T-helper 2 cell treated with Interferon-gamma antibody and Interleukin-4, amounts not matched to agents 5 μg/mL and 100 μg/mL, for 36 hours (primary cell): ENCODE data around the gene FAM9B.
"Not testable (repeated sequence)": the region's sequence is repeated elsewhere in the genome, so short reads cannot be mapped to it uniquely, and the experiment has no call there.

ENCODE experiments used
- DNase-seq: peaks from one replicate; pipeline ENCODE4 v3.0.0; 2021; ENCODE audit warnings: low spot score
- H3K27ac Mint-ChIP-seq: one replicate; pipeline ENCODE4 v1.8.0; 2021; ENCODE audit warnings: mild to moderate bottlenecking, mixed read lengths
- H3K27me3 Mint-ChIP-seq: one replicate; pipeline ENCODE4 v1.8.0; 2021; ENCODE audit warnings: low read depth, mixed read lengths
- H3K36me3 Mint-ChIP-seq: one replicate; pipeline ENCODE4 v1.8.0; 2021; ENCODE audit warnings: low read depth, mixed read lengths
- H3K4me1 Mint-ChIP-seq: one replicate; pipeline ENCODE4 v1.8.0; 2021; ENCODE audit warnings: low read depth, mixed read lengths
- H3K4me3 Mint-ChIP-seq: one replicate; pipeline ENCODE4 v1.8.0; 2022; ENCODE audit warnings: mild to moderate bottlenecking, moderate library complexity, mixed read lengths
- H3K9me3 Mint-ChIP-seq: one replicate; pipeline ENCODE4 v1.8.0; 2021; ENCODE audit warnings: mixed read lengths

Gene FAM9B

DNA sequence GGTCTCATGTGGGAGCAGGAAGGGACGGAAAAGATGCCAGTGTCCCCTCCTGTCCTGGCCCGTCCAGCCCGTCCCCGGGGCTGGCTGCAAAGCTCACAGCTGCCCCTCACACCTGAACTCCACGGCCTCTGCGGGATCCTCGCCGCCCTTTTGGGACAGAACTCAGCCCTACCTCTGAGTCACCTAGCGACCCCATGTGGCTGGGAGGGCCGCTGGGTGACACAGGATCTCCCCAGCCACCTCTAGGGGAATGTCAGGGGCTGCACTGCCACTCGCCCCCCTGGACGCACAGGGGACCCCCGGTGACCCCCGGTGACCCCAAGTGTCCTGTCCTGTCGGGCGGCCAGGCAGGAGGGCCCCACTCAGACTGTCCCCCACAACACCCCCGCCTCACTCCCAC, 748 bp downstream of the FAM9B start:
- Mint-ChIP-seq H3K4me3 (no peak overlapping the region), H3K27ac (no peak overlapping the region), H3K27me3 (peaks cover 2% of the 10 kb centered on the region)

DNA sequence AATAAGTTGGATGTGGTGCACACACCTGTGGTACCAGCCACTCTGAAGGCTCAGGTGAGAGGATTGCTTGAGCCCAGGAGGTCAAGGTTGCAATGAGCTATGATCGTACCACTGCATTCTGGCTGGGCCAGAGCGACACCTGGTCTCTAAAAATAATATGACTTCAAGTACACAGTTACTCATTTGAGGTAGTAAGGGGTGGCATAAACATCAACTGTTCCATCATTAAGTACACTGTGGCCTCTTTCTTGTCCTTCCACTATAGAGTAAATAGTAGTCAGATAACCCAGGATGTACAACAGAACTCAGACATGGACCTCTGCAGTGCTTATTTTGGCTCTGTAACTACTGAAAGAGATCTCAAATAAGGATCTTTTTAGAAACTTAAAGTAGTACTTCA, 10.6 kb downstream of the FAM9B start:
- peaks cover 10% of the 10 kb centered on the region for H3K27me3 Mint-ChIP-seq
- no peak for DNase-seq
- no peaks in the 10 kb centered on the region for H3K9me3 Mint-ChIP-seq
- H3K27ac Mint-ChIP-seq: no peak overlapping the region
- H3K4me1 Mint-ChIP-seq: no peaks in the 10 kb centered on the region
- H3K4me3 Mint-ChIP-seq: no peak overlapping the region
- H3K36me3 Mint-ChIP-seq: no peaks in the 10 kb centered on the region

More for the DNA sequence above, 748 bp downstream of the FAM9B start:
- H3K36me3 Mint-ChIP-seq: no peaks in the 10 kb centered on the region
- H3K9me3 Mint-ChIP-seq: no peaks in the 10 kb centered on the region
- DNase-seq: no peak
- H3K4me1 Mint-ChIP-seq: peaks cover 4% of the 10 kb centered on the region

DNA sequence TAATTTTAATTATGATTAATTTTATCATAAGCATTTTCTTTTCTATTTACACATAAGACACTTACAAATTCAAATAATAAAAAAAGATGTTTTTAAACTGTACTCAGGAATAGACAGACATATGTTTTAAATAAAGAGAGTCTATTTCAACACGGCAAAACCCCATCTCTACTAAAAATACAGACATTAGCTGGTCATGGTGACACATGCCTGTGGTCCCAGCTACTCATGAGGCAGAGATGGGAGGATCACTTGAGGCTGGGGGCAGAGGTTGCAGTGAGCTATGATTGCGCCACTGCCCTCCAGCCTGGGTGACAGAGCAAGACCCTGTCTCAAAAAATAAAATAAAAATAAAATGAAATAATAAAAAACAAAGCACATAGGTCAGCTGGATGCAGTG, 14.8 kb downstream of the FAM9B start:
- Mint-ChIP-seq H3K9me3 (no peaks in the 10 kb centered on the region), H3K27me3 (no peaks in the 10 kb centered on the region), H3K4me1 (no peaks in the 10 kb centered on the region), H3K27ac (no peak overlapping the region), H3K4me3 (no peak overlapping the region), H3K36me3 (no peaks in the 10 kb centered on the region)
- DNase-seq: no peak

DNA sequence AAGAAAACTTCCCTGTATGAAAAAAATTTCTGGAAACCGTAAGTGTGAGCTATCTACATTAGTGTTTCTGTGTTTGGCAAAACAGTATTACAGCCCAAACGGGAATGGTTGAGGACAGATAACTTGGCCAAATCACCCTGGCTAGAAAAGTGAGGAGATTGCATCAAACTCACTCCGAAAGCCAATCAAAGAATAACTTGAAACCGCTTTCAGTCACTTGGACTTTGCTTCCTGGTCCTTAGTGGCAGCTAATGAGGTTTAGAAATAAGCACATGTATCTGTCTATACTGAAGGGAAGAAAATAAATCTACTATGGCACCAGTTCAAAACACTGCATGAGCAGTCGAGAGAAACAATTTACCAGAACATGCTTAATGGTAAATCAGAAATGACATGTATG, 15.6 kb downstream of the FAM9B start:
- H3K27ac Mint-ChIP-seq, DNase-seq, H3K27me3 Mint-ChIP-seq, H3K4me3 Mint-ChIP-seq, H3K4me1 Mint-ChIP-seq, H3K9me3 Mint-ChIP-seq, H3K36me3 Mint-ChIP-seq: not testable (repeated sequence)

DNA sequence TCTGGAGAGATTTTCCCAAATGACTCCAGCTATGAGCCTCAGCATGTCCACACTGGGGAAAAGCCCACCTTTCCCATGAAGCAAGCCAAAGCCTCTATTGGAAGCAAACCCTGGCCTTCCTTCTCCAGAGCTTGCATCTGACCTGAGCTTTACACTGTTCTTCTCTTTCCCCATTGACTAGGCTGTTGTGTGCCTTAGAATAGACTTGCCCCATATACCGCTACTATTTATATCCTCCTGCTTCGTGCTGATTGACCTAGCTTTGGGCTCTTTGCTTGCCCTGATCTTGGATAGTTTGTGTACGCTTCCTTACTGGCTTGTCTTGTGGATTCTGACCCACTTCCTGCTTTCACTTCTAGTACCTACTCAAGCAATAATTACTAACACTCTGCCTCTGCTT, 30.9 kb downstream of the FAM9B start:
- Mint-ChIP-seq H3K4me1 (peaks cover 13% of the 10 kb centered on the region), H3K9me3 (no peaks in the 10 kb centered on the region), H3K27ac (no peak overlapping the region), H3K36me3 (no peaks in the 10 kb centered on the region), H3K4me3 (no peak overlapping the region), H3K27me3 (peaks cover under 1% of the 10 kb centered on the region)
- no peak for DNase-seq

DNA sequence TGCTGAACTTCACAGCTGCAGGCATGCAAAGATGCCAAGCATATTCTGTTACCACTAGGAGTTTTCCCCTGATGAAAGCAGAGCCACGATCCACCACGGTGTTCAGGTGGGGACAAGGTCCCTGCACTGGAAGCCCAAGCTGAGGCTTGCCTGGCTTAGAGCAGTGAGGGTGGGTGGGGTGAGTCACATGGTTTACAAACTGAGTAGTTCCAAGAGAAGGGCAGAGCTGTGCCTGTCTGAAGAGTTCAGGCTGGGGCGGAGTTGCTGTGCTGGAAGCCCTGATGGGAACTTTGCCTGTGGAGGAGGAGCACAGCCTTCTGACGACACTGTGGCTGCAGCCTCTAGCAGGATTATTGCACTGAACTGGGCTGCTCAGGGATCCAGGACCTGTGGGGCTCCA, 45.5 kb downstream of the FAM9B start:
- Mint-ChIP-seq H3K36me3 (no peaks in the 10 kb centered on the region), H3K27me3 (no peaks in the 10 kb centered on the region), H3K4me3 (no peak overlapping the region), H3K4me1 (peaks cover 4% of the 10 kb centered on the region), H3K27ac (no peak overlapping the region), H3K9me3 (no peaks in the 10 kb centered on the region)
- DNase-seq: no peak

DNA sequence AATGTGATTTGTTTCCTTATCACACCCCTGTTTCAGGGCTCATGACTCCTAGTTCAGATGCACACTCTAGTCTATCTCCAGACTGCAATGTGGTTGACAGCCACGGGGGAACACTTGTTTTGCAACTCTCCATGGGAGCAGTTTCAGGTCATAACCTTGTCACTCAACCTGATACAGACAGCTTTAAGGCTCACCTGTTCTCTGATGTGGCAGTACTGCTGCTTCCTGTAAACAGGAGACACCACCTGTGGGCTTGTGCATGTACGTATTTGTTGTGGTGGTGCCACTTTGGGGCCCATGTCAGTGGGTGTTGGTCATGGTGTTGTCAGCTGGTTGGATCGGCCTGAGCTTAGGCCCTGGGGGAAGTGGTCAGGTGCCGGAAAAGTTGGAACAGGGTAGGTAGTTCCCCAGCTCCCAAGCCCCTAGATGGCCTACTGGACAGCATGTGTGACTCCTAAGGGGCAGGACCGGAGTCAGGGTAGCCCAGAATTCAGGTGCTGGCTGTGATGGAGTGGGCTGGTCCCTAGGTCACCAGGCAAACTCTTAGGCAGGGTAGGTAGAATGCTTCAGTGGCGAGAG, 46.2 kb downstream of the FAM9B start:
- no peaks in the 10 kb centered on the region for H3K27me3 Mint-ChIP-seq
- no peaks in the 10 kb centered on the region for H3K36me3 Mint-ChIP-seq
- H3K4me1 Mint-ChIP-seq: peaks cover 4% of the 10 kb centered on the region
- no peaks in the 10 kb centered on the region for H3K9me3 Mint-ChIP-seq
- H3K27ac Mint-ChIP-seq: no peak overlapping the region
- no peak overlapping the region for H3K4me3 Mint-ChIP-seq
- DNase-seq: no peak

DNA sequence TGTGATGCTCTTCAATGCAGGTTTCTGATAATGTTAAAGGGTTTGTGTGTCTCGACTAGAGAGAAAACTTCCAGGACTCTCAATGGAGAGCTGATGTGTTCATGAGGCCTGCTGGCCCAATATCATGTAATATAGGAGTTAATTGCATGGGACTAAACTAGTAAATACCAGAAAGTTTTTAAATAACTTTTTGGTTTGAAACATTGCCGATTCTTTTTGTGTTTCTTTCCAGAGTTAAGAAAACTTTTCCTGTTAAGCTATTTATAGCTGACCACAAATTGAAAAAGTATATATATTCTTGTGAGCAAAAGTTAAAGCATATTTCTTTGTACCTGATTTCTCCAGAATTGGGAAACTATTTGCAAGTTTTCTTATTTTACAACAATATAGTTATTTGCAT, 49.7 kb downstream of the FAM9B start:
- no peaks in the 10 kb centered on the region for H3K36me3 Mint-ChIP-seq
- no peak for DNase-seq
- H3K27me3 Mint-ChIP-seq: no peaks in the 10 kb centered on the region
- no peak overlapping the region for H3K4me3 Mint-ChIP-seq
- no peak overlapping the region for H3K27ac Mint-ChIP-seq
- peaks cover 12% of the 10 kb centered on the region for H3K4me1 Mint-ChIP-seq
- H3K9me3 Mint-ChIP-seq: no peaks in the 10 kb centered on the region

DNA sequence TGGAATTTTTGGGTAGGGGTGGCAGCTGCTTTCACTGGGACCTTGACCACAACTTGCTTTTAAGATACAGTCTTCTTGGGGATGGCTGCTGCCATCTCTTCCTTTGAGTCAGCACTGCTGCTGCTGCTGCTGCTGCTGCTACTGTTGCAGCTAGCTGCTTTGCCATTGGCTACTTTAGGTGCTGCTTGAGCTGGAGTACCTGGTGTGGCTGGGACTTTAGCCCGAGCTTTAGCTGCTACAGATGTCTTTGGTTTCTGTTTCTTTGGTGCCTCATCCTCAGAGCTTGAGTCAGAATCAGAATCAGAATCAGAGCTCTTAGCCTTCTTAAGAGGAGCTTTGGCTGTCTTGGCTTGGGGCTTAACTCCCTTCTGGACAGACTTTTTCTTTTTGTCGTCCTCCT, 52.2 kb downstream of the FAM9B start:
- Mint-ChIP-seq H3K9me3 (no peaks in the 10 kb centered on the region), H3K27ac (no peak overlapping the region), H3K4me1 (peaks cover 8% of the 10 kb centered on the region), H3K4me3 (no peak overlapping the region), H3K36me3 (no peaks in the 10 kb centered on the region), H3K27me3 (no peaks in the 10 kb centered on the region)
- peak; percentile 4 for DNase-seq

DNA sequence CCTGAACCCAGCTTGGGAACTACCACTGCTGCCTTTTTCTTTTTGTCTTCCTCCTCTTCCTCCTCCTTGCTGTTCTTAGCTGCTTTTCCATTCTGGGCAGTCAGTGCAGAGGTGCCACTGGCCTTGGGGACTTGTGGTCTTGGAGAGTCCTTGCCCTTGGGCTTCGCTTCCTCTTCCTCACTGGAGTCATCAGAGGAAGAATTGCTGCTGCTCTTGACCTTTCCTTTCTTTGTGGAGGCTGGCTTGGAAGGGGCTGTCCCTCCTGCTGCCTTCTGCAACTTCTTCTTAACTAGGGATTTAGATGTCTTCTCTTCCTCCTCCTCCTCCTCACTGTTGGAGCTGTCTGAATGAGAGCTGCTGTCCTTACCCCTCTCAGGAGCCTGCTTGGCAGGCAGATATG, 53.2 kb downstream of the FAM9B start:
- Mint-ChIP-seq H3K4me1 (peaks cover 8% of the 10 kb centered on the region), H3K27ac (no peak overlapping the region), H3K27me3 (no peaks in the 10 kb centered on the region), H3K9me3 (no peaks in the 10 kb centered on the region), H3K4me3 (no peak overlapping the region), H3K36me3 (no peaks in the 10 kb centered on the region)
- DNase-seq: no peak
